Mesodermal cell (in vitro differentiated cells): Measurements from ENCODE around the gene PTTG1IP. TPM values are rescaled to one million over a fixed set of nuclear protein-coding genes. Genes with fewer than 3 reads are reported as not detected.

ENCODE experiments used
- H3K27ac ChIP-seq: 2 replicates; pipeline ENCODE4 v1.7.0; 2013; ENCODE audit warnings: mild to moderate bottlenecking, low read depth, low read length, moderate library complexity; ENCODE audit not compliant: severe bottlenecking
- H3K36me3 ChIP-seq: 2 replicates; pipeline ENCODE4 v1.7.1; 2013; ENCODE audit warnings: mild to moderate bottlenecking, low read length, moderate library complexity; ENCODE audit not compliant: control insufficient read depth, insufficient read depth
- H3K4me1 ChIP-seq: one replicate; pipeline ENCODE4 v1.7.1; 2013; ENCODE audit warnings: mild to moderate bottlenecking, low read length; ENCODE audit not compliant: insufficient read depth, control insufficient read depth, poor library complexity, severe bottlenecking
- H3K4me3 ChIP-seq: 2 replicates; pipeline ENCODE4 v1.7.0; 2013; ENCODE audit warnings: low read length, control low read depth, mild to moderate bottlenecking; ENCODE audit not compliant: insufficient read depth, poor library complexity, severe bottlenecking; ENCODE audit errors: extremely low read depth
- H3K9me3 ChIP-seq: 2 replicates; pipeline ENCODE4 v1.7.1; 2013; ENCODE audit warnings: mild to moderate bottlenecking, low read length, moderate library complexity; ENCODE audit not compliant: control insufficient read depth
- WGBS, 2 experiments: methylation state at CpG; one replicate each; pipeline ENCODE4 v1.1.5; 2013; ENCODE audit warnings: missing lambda C conversion rate in 2 of 2; ENCODE audit not compliant: insufficient coverage in 2 of 2; 5-methylcytosine and 5-hydroxymethylcytosine counted together
- polyA plus RNA-seq, 2 experiments: library from polyadenylated mRNA; stranded (reverse); fragments of 50-300 nt; gene quantifications; one replicate each; pipeline ENCODE4 v1.2.3, GENCODE V29; 2013

The PTTG1IP gene, protein sequence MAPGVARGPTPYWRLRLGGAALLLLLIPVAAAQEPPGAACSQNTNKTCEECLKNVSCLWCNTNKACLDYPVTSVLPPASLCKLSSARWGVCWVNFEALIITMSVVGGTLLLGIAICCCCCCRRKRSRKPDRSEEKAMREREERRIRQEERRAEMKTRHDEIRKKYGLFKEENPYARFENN
- polyA plus RNA-seq (2013, experiment 1 of 2) = 463 TPM
- 473 TPM for polyA plus RNA-seq (2013, experiment 2 of 2)

GRCh38 chr21:44873356-44874239 lies at the start of gene PTTG1IP:
Gene PTTG1IP (minus strand): TSS chr21:44873690. CDS start chr21:44873616, 74 bp downstream.
- Histone ChIP-seq H3K27ac (peak within 1 kb of the TSS; percentile 97), H3K4me3 (peak within 1 kb of the TSS; percentile 94), H3K9me3 (no peaks in the 10 kb centered on the region), H3K4me1 (peaks cover 24% of the 10 kb centered on the region), H3K36me3 (peaks cover 9% of the 10 kb centered on the region)
- WGBS, 2 experiments = 0 to 1% methylated on average over 61 to 75 of the region's 123 CpGs

GRCh38 chr21:44921928-44922327 lies 48.4 kb upstream of the PTTG1IP start:
- Histone ChIP-seq H3K9me3 (no peaks in the 10 kb centered on the region), H3K27ac (no peak overlapping the region), H3K36me3 (no peaks in the 10 kb centered on the region), H3K4me1 (peaks cover 23% of the 10 kb centered on the region), H3K4me3 (no peak overlapping the region)
- WGBS, 2 experiments = 87 to 90% methylated on average over 4 to 5 of the region's 5 CpGs

DNA sequence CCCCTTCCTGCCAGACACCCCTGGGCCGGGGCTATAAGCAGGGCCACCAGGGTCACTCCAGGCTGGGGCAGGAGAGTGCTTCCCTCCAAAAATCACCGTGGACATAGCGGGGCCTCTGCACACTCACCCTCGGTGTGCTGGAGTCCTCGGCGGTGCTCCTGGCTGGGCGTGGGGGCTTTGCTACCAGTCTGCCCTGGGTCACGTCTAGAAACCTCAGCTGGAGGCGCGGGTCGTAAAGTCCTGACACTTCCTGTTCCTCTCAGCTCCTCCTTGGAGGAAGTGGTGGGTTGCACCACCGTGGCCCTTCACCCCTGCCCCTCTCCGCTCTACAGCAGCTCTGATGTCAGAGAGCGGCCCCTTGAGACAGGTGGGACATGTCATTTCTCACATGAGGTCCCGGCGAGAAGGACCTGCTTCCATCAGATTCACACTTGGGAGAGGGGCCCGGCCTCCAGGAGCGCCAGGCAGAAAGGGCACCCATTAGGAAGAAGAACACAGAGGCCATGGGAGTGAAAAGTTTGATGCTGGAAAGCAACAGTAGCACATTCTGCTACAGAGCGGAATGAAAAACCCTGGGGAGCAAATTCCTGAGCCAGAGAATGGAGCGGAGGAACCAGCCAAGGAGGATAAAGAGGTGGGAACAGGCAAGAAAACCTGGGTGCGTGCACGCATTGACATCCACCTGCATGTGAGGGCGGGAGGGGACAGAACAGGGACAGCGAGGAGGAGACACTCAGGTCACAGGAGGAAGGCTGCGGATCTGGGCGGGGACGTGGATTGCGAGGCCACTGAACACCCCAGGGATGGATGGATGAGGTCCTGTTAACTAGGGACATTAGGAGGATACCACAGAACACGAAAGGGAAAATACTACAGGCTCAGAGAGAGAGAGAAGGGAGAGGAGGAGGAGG lies 47.5 kb upstream of the PTTG1IP start, which contains the start of gene ITGB2:
Gene ITGB2 (minus strand): TSS at position 206 of the 911 bp plus-strand sequence. CDS start 10,117 bp downstream, outside the sequence.
- H3K4me3 ChIP-seq = no peak within 1 kb of the TSS

DNA sequence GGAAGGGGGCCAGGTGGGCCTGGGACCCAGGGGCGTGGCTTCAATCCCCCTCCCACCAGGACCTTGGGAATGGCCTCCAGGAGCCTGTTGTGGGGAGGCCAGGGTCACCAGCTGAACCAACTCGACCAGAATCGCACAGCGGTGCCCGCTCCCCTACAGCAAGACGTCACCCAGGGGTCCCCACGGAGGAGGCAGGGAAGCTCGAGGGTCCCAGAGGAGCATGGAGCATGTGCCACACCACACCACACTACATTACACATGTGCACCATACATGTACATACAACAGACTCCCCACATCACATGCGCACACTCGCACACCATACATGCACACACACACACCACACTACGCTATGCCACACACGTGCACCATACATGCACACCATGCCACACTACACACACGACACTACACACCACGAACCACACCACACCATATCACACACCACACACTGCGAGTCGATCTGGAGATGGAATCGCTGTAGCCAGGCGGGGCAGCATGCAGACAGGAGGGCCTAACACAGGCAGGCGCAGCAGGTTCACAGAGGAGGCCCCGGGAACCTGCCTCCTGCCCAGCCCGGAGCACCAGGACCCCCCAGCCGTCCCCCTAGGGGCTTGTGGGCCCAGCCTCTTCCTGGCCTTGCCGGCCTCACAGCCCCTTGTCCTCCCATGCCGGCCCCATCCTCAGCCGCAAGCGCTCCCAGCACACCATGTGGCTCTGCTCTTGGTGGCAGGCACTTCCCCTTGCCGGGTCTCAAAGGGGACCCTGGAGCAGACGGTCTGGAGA lies 46.6 kb upstream of the PTTG1IP start:
- WGBS, 2 experiments = 78 to 85% methylated on average over 19 to 25 of the region's 28 CpGs
- H3K9me3 ChIP-seq = no peaks in the 10 kb centered on the region
- H3K4me1 ChIP-seq = peaks cover 12% of the 10 kb centered on the region
- H3K36me3 ChIP-seq = no peaks in the 10 kb centered on the region
- H3K27ac ChIP-seq = no peak overlapping the region
- no peak overlapping the region for H3K4me3 ChIP-seq

More for the DNA sequence above, 47.5 kb upstream of the PTTG1IP start, which contains the start of gene ITGB2:
- H3K4me1 ChIP-seq = peaks cover 15% of the 10 kb centered on the region
- H3K36me3 ChIP-seq = no peaks in the 10 kb centered on the region
- no peaks in the 10 kb centered on the region for H3K9me3 ChIP-seq
- H3K27ac ChIP-seq = no peak within 1 kb of the TSS
- 71 to 81% methylated on average over 18 to 25 of the region's 29 CpGs for WGBS, 2 experiments

- peak overlapping the region; percentile 2 for H3K4me3 ChIP-seq
Observed at GRCh38 chr21:44919111-44919912, 45.8 kb upstream of the PTTG1IP start.

GRCh38 chr21:44918581-44919033 lies 45.1 kb upstream of the PTTG1IP start:
- Histone ChIP-seq H3K27ac (no peak overlapping the region), H3K4me1 (peaks cover 18% of the 10 kb centered on the region), H3K9me3 (no peaks in the 10 kb centered on the region), H3K4me3 (peak overlapping the region; percentile 2), H3K36me3 (no peaks in the 10 kb centered on the region)
- 52 to 69% methylated on average over 7 to 11 of the region's 13 CpGs for WGBS, 2 experiments

More at GRCh38 chr21:44919111-44919912, 45.8 kb upstream of the PTTG1IP start:
- Histone ChIP-seq H3K27ac (no peak overlapping the region), H3K4me1 (peaks cover 11% of the 10 kb centered on the region), H3K9me3 (no peaks in the 10 kb centered on the region), H3K36me3 (no peaks in the 10 kb centered on the region)
- 52 to 75% methylated on average over 10 to 13 of the region's 26 CpGs for WGBS, 2 experiments

DNA sequence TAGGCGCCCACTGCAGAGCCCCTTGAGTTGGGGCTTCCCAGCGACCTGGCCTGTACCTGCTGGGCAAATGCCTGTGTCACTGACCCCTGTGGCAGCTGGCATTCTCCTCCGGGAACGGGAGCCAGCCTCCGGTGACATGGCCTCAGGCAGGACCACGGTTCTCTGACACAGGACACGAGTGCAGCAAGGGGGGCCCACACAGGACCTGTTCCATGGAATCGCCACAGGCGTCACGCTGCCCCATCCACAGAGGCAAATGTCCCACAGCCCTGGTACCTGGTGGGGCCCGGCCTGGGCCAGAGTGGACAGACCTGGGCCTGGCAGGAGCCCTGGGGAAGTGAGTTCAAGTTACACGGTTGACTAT lies 44.6 kb upstream of the PTTG1IP start:
- Histone ChIP-seq H3K4me1 (peaks cover 18% of the 10 kb centered on the region), H3K27ac (no peak overlapping the region), H3K36me3 (no peaks in the 10 kb centered on the region), H3K9me3 (no peaks in the 10 kb centered on the region), H3K4me3 (no peak overlapping the region)
- 87 to 88% methylated on average over 12 of the region's 12 CpGs for WGBS, 2 experiments

DNA sequence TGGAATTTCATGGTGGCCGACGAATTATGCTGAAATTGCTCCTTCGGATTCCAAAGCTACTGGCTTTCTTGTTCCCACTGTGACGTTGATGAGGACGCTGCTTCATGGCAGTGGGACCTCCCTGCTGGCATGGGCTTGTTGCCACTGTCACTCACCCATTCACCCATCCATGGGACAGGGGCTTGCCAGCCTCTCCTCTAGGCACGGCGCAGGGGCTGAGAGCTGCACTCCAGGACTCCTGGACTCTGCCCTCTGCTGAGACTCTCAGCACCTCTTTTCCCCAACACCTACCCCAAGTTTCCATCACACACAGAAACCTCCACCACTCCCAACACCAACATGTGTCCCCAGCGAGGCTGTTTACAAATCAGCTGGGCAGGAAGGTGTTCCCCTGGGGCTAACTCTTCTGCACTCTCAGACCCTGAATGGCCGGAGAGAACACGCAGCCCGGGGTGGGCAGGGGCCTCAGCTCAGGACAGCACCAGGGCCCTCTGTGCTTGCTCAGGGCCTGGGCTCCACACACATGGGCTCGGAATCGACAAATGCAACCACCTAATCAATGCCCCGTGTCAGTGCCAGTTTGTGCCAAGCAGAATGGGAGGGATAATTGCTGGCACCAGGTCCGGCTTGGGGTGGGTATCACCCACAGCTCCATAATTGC lies 44.1 kb upstream of the PTTG1IP start:
- H3K9me3 ChIP-seq = no peaks in the 10 kb centered on the region
- peaks cover 18% of the 10 kb centered on the region for H3K4me1 ChIP-seq
- no peak overlapping the region for H3K4me3 ChIP-seq
- 90 to 92% methylated on average over 15 of the region's 15 CpGs for WGBS, 2 experiments
- H3K36me3 ChIP-seq = no peaks in the 10 kb centered on the region
- no peak overlapping the region for H3K27ac ChIP-seq

GRCh38 chr21:44916965-44917364 lies 43.5 kb upstream of the PTTG1IP start:
- Histone ChIP-seq H3K27ac (no peak overlapping the region), H3K9me3 (no peaks in the 10 kb centered on the region), H3K4me3 (no peak overlapping the region), H3K36me3 (no peaks in the 10 kb centered on the region), H3K4me1 (peaks cover 18% of the 10 kb centered on the region)
- WGBS, 2 experiments = 87 to 94% methylated on average over 6 to 7 of the region's 7 CpGs
